GM21423 (cell line): ENCODE results near the gene PRKAG3.
"Not testable (repeated sequence)": the region's sequence is repeated elsewhere in the genome, so short reads cannot be mapped to it uniquely, and the experiment has no call there.

ENCODE experiments used
- ATAC-seq: cut with Tn5 transposase; IDR thresholded peaks from one replicate; pipeline ENCODE4 v1.9.1; 2021; ENCODE audit warnings: mild to moderate bottlenecking, moderate library complexity; ENCODE audit not compliant: unreplicated experiment

PRKAG3 gene

DNA sequence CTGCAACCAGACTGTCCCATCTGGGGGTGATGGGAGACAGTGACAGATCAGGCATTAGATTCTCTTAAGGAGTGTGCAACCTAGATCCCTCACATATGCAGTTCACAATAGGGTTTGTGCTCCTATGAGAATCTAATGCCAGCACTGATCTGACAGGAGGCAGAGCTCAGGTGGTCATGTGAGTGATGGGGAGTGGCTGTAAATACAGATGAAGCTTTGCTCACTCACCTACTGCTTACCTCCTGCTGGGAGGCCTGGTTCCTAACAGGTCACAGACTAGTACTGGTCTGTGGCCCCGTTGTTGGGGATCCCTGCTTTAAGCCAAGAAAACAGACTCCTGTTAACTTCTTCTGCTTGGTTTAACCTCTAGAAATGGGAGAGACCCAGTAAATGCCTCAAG is 46.5 kb downstream of the PRKAG3 start:
- no peak for ATAC-seq

DNA sequence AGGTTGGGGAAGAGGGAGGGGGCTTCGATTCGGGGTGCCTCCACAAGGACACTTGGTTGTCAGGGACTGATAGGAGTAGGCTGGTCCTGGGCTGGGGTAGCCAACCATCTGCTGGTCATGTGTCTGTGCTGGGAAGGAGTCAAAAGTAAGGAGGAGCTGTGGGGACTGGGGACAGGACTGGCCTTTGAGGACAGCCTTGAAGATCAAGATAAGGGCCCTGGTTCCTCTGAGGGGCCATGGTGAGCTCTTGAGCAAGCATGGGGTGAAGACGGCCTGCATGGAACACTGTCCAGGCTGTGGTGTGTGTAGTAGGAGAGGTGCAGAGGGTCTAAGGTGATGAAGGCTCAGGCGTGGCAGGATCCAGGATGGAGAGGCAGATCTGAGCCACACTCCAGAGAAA is 47.9 kb downstream of the PRKAG3 start:
- no peak for ATAC-seq

DNA sequence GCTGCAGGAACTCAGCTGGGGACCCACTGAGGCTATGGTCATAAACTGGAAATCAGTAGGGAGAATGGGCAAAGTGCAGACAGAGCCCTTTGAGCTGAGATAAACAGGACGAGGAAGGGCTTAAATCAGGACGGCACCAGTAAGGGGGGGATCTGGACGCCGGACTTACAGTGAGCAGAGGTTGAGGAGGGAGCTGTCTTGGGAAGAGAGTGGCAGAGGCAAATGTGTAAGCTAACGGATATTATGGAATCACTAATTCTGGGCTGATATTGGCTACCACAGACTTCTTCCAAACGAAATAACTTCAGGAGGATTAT is 49.1 kb downstream of the PRKAG3 start:
- ATAC-seq, result no peak

DNA sequence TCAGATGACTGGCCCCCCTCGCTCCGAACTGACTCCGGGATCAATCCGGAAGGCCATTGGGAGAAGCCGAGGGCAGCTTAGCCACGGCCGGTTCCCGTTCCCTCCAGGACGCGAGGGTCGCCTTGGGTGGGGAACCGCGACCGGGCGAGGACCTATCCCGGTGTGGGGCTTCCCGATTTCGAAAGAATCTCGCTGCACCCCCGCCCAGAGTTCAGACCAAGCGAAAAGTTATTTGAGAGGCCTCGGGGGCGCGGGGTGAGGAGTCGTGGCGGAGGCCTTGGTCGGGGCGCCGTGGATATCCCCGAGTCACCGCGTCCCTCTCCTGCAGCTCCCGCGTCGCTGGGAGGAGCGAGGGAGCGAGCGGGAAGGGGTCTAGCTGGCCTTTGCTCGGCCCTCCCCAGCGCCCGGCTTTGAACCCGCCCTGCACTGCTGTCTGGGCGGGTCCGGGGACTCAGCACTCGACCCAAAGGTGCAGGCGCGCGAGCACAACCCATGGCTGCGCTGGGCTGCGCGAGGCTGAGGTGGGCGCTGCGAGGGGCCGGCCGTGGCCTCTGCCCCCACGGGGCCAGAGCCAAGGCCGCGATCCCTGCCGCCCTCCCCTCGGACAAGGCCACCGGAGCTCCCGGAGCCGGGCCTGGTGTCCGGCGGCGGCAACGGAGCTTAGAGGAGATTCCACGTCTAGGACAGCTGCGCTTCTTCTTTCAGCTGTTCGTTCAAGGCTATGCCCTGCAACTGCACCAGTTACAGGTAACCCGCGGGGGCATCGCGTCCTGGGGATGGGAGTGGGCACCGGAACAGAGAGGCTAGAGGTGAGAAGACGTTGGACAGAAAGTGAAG is 49.7 kb downstream of the PRKAG3 start, which contains the start of gene CYP27A1:
Gene CYP27A1 (plus strand): TSS at position 457 of the 837 bp plus-strand sequence. CDS start 36 bp downstream, at position 493.
- no peak for ATAC-seq

DNA sequence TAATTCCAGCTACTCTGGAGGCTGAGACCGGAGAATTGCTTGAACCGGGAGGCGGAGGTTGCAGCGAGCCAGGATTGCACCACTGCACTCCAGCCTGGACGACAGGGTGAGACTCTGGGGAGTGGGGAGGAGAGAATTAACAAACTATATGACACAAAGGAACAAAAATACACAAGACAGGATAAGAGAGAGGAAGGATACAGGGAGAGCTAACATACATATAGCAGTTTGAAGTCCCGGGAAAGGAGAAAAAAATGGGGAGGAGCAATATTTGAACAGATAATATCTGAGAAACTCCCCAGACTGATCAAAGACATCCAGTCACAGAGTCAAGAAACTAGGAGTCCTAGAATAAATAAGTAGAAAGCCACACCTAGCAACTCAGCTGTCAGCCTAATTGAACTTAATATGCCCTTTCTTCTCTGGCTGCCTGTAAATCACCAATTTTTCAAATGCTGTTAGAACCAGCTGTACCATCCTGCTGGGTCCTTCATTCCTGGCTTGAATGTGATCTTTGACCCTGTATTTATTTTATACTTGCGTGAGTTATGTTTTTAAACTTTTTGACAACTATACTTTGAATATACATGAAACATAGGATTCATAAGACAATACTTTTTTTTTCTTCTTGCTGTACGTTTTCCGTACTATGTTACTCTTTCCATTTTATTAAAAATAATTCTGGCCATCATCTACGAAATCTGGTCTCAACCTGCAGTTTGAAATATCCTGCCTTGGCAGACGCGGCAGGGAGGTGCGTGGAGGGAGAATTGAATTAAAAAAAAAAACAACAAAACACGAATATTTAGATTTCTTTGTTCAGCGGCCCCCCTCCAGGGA is 50.5 kb downstream of the PRKAG3 start:
- ATAC-seq, result no peak

DNA sequence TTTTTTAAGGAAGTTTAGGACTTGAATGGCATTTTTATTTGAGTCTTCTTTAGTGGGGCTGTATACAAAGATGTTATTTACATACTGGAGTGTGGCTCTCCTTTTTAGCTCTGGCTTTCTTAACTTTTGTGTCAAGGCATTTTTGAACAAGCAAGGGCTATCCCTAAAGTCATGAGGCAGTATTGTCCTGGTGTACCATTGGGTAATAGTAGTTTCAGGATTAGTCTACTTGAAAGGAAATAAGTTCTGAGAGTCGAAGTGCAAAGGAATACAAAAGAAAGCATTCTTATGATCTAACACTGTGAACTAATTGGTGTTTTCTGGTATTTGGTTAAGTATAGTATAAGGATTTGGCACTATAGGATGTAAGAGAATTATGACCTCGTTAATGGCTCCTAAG is 51.6 kb downstream of the PRKAG3 start:
- no peak for ATAC-seq

DNA sequence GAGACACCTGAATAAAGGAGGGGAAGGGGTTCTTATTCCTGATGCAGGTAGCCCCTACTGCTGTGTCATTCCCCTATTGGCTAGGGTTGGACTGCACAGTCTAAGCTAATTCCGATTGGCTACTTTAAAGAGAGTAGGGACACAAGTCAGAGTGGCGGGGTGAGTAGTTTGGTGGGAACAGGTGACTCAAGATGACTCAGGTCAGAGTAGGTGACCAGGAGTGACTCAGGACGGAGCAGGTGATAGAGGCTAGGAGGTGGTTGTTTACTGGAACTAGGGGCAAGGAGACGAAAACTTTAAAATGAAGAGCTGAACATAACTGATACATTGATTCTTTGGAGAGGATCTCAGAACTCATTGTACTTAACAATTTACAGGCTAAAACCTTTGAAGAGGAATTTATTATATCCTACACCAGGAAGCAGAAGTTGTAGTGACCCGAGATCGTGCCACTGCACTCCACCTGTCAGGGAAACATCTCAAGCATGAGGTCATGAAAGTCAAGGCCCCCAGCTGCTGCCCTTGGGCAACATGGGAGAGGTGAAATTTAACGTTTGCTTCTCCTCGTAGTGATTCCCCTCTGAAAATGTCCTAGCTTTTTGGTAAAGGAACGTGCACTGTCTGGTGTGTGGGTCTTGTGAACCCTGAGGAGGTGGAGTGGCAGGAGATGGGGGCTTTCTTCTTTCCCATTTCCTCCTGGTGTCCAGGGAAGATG is 54.2 kb downstream of the PRKAG3 start:
- no peak for ATAC-seq

DNA sequence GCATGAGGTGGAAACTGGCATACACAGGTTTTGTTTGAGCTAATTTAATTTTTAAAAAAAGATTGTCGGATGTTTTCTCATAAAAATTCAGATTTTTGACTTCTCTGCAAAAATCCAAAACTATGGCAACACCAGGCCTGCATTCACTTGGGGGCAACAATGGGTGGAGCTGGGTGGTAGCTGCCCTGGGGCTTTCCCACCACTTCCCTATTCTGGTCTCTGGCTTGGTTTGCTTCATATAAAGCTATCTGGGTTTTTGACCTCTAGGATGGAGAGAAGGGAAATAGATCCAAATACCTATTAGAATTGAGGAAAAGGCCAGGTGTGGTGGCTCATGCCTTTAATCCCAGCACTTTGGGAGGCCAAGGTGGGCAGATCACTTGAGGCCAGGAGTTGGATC is 55.1 kb downstream of the PRKAG3 start:
- ATAC-seq, result no peak

DNA sequence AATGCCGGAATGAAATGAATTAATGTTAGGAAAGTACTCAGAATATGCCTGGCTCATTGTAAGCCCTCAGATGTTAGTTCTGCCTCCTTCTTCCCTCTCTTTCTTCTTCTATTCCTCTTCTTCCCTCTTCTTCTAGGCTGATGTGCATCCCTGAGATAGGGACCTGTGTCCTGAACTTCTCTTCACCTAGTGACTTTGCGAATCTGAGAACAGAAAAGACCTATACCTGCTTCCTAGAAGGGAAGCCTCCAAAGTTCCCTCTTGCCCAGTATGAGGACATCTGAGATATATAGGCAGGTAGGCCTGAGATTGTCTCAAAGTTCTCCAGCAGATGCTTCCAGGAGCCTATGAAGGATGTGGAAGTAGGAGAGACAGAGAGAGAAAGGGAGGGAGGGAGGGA is 57.7 kb downstream of the PRKAG3 start:
- no peak for ATAC-seq

DNA sequence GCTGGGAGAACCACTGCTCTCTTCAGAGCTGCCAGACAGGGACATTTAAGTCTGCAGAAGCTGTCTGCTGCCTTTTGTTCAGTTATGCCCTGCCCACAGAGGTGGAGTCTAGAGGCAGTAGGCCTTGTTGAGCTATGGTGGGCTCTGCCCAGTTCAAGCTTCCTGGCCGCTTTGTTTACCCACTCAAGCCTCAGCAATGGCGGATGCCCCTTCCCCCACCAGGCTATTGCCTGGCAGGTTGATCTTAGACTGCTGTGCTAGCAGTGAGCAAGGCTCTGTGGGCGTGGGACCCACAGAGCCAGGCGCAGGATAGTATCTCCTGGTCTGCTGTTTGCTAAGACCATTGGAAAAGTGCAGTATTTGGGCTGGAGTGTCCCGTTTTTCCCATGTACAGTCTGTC is 58.8 kb downstream of the PRKAG3 start:
- not testable (repeated sequence) for ATAC-seq
